GM19193 (cell line): ENCODE results near the gene ALK.

ENCODE experiments used
- POLR2A ChIP-seq: IDR thresholded peaks from 4 replicates; pipeline ENCODE4 v1.6.1; 2011; ENCODE audit not compliant: insufficient read depth, insufficient read length; ENCODE audit errors: extremely low read depth

ALK gene

DNA sequence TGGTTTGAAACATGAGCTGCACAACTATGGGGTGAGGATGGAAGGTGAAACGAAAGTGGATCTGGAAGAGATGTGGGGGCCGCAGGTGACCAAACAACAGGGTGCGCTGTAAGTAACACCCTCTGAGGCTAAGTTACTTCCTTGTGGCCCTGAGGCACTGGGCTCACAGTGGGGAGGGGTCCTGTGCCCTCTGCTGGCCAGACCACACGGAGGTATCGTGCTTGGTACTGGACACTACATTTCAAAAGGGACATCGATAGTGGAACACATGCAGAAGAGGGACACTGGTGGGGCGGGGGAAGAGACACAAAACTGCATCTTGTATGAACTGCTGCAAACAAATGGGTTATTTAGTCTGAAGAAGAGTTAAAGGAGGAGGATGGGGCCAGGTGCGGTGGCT lies 695.6 kb downstream of the ALK start:
- TF ChIP-seq POLR2A: no peak

DNA sequence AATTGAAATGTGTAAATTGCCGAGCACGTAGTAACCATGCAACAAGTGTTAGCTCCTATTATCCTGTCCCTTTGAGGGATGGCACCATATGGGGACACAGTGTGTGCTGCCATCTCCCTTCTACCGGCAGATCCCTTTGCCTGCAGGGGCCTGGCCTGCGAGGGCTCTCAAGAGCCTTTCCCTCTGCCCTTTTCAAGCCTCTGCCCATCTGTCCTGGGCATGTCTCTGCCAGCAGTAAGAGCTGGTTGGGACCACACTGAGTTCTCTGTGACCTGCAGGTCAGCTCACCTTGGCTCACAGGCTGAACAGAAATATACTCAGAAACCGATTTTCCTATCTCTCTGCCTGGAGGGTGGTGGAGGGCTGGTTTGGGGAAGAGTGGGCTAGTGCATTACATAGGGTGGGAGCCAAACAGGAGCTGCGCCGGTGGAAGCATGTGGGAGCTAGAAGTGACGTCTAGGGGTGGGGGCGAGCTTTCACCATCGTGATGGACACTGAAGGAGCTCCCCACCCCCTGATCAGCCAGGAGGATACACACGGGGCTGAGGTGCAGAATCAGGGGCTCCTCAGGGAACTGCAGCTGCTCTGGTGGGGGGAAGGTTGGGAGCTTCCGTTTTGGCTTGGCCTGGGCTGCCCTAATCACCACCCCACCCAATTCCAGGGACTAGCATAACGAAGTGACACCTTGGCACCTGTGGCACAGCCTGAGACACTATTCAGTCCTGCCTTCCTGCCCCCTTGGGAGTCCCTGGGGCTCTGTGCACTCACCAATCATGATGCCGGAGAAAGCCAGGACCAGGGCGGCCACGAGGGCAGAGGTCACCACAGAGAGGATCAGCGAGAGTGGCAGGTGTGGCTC lies 696.5 kb downstream of the ALK start:
- no peak for TF ChIP-seq POLR2A

DNA sequence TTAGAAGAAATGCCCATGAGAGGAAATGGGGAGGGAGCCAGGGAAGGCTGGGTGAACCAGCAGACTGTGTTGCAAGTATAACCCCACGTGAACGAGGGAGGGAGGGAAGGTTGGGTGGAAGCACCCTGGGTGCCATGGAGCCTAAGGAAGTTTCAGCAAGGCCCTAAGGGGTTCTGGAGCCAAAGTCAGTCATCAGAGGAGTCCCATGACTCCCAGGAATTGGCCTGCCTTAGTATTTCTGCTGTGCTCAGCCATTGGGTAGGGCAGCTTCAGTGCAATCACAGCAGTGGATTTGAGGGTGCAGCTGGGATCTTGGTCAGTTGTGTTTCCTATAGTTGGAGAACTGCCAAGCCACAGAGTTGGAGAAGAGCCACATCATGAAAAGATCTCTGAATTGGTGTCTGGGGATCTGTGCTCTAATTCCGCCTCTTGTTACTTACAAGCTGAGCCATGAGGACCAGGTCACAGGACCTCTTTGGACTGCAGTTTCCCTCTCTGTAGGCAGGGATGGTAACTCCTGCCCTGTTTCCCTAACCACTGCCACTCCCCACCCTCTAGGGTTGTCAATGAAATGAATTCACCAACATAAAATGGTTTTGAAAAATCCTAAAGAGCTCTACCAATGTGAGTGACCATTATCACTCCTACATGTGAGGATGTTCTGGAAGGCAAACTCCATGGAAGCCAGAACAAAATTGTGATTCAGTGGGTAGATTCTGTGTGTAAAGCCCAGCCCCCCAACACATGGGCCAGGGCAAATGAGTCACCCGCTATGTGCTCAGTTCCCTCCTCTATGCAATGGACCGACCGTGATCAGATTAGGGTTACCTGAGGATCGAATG lies 697.3 kb downstream of the ALK start:
- no peak for TF ChIP-seq POLR2A

DNA sequence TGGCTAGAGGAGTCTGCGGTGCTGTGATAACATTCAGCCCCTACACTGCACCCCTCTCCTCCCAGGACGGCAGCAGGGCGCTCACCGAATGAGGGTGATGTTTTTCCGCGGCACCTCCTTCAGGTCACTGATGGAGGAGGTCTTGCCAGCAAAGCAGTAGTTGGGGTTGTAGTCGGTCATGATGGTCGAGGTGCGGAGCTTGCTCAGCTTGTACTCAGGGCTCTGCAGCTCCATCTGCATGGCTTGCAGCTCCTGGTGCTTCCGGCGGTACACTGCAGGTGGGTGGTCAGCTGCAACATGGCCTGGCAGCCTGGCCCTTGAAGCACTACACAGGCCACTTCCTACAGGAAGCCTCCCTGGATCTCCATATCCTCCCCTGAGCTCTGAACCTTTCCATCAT lies 698.1 kb downstream of the ALK start:
- TF ChIP-seq POLR2A: no peak

DNA sequence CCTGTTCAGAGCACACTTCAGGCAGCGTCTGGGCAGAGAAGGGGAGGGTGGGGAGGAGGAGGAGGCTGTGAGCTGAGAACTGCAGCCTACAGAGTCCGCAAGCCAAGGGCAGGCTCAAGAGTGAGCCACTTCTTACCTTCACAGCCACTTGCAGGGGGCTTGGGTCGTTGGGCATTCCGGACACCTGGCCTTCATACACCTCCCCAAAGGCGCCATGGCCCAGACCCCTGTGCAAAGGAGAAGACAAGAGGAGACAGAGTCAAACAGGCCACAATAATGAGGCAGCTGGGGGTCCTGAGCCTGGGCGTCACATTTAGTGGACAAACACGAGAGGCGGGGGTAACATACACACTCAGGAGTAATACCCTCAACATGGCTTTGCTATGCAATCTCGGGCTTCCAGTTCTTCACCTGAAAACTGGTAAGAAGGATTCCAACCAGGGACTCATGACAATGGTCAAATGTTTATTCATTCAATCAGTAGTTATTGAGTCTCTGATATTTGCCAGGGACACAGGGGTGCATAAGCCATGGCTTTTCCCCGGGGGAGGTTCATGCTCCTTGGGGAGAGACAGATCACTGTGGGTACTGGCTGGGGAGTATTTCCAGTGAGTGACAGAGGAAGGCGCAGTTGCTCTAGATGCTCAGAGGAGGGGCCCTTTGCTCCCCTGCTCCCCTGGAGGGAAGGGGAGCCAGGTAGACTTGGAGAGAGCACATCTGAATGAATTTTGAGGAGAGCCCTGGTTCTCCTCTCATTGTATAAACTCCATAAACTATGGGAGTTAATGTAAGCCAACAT lies 698.8 kb downstream of the ALK start:
- no peak for TF ChIP-seq POLR2A

DNA sequence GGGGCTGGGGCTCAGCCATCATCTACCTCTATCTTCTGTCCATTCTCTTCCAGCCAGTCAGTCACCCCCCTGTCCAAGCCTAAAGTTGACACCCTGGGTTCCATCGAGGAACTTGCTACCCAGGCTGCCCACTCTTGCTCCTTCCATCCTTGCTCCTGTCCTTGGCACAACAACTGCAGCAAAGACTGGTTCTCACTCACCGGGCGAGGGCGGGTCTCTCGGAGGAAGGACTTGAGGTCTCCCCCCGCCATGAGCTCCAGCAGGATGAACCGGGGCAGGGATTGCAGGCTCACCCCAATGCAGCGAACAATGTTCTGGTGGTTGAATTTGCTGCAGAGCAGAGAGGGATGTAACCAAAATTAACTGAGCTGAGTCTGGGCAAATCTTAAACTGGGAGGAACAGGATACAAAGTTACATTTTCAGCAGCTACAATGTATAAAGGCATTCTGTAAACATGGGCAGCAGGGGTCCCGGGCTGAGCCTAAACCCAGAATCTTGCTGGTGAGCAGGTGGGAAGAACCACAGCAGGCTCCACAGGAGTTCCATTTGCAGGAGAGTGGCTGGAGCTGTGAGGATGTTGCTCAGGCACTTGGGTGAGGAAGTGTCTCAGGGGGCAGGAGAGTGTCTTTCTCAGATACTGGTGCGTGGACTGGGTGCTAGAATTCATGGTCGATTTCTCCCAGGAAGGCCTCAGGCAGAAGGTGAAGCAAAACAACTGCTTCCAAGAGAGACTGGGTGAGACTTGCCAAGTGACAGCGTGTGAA lies 700.7 kb downstream of the ALK start:
- no peak for TF ChIP-seq POLR2A

DNA sequence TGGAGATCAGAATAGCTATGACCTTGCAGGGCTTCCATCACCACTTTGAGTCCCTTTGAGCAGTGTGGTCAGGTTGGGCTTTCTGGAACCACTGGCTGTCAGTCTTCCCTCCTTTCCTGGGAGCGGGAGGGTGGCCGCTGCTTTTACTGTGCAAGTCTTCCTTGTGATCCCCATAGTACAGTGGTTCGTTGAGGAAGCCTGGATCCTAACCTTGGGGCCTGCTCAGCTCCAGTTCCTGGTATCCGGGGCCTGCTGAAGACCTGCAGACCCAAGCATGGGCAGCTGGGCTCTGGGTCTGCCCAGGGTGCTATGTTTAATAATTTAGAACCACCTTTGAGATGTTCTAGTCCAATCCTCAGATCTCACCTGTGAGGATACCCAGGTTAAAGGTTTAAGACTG lies 702.0 kb downstream of the ALK start:
- TF ChIP-seq POLR2A: no peak

DNA sequence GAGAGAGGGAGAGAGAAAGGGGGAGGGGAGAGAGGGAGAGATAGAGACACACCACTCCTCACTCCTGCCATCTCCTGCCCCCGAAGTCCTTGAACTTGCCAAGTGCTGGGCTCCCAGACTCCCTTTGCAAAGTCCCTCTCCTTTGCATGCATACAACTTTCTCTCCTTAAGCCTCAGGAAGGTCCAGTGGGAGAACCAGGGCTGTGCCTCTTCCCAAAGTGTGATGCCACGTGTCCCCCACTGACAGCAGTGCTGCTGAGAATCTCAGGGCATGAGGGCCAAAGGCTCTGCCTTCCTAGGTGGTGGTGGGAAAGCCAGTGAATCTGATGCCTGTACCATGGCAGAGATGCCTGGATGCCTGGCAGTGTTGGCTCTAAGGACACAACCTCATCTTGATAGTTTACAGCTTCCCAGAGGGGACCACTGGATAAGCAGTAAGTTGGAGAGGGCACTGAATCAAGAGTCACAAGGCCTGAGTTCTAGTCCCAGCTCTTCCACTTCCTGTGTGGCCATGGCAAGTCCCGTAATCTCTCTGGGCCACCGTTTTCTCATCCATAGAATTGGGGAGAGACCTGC lies 702.7 kb downstream of the ALK start:
- no peak for TF ChIP-seq POLR2A

DNA sequence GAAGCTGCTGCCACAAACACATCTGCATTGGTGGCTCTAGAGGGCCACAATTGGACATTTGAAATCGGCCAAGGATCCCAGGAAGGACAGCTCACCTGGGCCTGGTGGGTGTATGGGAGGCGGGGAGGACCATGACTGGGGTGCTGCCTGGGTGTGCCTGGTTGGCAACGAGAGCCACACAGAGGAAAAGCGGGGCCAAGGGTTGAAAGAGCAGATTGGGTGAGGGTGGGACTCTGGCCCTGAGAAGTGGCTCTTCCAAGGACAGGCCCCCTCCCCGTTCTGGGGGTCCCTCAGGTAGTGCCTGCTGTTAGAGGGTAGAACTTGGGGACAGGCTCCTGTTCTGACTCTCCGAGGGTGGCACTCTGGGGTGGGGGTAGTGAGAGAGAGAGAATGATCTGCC lies 703.3 kb downstream of the ALK start:
- no peak for TF ChIP-seq POLR2A

DNA sequence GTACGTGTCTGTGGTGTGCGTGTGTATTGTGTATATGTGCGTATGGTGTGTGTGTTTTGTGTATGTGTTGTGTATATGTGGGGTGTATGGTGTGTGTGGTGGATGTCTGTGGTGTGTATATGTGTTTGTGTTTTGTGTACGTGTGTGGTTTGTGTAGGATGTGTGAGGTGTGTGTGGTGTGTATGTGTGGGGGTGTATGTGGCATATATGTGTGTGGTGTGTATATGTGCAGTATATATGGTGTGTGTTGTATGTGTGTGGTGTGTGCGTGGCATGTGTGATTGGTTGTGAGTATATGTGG lies 704.8 kb downstream of the ALK start:
- TF ChIP-seq POLR2A: no peak

DNA sequence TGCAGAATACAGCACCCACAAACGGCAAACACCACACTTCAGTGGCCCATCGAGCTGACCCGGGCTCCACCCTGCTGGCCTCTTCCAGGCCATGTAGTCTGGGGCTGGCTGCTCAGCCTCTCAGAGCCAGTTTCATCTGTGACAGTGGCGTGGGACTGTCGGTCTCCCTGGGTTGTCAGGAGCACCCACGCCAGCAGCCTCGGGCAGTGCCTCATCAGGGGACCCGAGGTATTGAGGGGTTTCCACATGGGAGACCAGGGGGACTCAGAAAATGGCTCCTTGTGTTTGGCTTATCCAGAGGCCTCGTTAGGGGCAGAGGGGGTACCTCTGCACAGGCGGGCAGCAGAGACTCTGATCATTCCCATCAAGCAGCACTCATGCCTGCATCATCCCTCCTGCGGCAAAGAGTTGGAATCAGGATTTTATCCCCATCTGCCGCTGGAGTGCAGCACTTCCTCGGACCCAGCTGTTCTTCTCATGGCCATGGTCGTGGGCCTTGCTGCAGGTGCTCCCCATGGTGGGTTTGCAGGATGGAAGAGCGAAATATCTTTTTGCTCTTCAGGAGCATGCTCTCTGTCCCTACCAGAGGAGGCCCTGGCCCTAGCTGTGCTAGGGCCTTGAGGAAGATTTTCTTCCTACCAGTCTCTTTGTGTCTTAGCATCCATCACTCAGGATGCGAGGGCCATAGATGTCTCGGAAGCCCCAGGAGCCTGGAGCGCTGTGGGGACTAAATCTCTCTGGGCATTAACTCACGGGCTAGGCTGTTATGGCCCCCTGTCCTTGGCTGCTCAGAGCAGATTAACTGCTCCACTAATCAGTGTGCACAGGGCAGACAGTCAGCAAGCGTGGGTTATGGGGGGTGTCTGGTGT lies 705.4 kb downstream of the ALK start:
- TF ChIP-seq POLR2A: no peak

DNA sequence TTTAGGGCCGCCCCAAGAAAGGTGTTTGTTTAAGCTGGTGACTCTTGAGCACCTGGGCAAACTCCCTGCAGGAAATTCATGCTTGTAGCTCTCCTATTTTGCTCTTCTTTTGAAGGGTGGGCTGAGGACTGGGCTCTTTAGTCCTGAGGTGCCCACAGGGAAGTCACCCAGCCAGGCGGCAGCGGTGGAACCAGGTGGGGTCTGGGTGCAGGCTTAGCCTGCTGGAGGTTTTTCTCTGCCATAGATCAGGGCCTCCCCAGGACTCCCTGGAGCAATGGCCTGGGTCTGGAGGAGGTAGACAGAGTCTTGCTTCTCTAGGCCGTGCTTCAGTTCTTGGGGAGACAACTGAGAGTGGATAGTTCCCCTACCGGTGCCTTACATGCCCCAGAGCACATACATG lies 706.3 kb downstream of the ALK start:
- no peak for TF ChIP-seq POLR2A

DNA sequence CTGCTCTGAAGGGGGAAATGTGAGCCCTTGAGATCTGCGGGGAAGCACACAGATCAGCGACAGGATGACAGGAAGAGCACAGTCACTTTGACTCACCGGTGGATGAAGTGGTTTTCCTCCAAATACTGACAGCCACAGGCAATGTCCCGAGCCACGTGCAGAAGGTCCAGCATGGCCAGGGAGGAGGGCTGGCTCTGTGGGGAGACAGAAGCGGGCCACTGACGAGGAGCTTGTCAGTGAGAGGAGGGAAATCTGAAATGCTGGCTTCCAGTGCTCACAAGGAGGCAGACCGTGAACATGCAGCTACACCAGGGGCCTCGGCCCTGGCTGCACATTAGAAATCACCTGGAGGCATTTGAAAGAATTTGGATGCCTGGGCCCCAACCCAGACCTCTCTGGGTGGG lies 707.5 kb downstream of the ALK start:
- no peak for TF ChIP-seq POLR2A
